Measurements from ENCODE around the gene ARHGAP5.

ARHGAP5 gene

DNA sequence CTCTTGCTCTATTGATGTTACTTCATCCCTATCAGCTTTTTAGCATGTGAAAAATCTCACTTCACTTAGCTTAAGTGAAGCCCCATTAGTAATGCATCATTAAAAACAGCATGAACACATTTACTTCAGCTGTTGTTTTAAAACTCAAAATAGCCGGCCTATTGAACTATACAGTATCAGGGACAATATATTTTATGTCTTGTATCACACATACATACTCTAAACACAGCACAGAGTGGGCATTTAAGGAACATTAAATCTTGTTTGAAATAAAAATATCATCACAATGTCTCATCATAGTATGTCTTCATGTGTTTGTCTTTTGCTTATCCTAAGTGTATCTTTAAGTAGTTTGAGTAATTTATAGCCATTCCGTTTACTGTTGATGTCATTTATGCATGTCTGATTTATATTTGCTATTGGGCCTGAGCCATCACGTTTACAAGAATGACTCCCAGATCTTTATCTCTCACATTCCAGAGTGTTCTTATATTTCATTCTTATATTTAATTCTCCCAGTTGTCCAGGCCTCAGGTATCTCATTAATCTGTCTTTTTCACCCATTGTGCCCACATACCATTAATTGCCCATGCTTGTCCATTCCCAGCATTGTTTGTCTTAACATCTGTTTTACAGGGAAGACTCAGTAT, 57.5 kb downstream of the ARHGAP5 start:
- DNase-seq (ENCODE audit: low spot score) = no peak
- TF ChIP-seq, protein P1, sequence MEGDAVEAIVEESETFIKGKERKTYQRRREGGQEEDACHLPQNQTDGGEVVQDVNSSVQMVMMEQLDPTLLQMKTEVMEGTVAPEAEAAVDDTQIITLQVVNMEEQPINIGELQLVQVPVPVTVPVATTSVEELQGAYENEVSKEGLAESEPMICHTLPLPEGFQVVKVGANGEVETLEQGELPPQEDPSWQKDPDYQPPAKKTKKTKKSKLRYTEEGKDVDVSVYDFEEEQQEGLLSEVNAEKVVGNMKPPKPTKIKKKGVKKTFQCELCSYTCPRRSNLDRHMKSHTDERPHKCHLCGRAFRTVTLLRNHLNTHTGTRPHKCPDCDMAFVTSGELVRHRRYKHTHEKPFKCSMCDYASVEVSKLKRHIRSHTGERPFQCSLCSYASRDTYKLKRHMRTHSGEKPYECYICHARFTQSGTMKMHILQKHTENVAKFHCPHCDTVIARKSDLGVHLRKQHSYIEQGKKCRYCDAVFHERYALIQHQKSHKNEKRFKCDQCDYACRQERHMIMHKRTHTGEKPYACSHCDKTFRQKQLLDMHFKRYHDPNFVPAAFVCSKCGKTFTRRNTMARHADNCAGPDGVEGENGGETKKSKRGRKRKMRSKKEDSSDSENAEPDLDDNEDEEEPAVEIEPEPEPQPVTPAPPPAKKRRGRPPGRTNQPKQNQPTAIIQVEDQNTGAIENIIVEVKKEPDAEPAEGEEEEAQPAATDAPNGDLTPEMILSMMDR (IDR thresholded peaks at IDR 0.05; ENCODE audit: extremely low read depth, insufficient read depth, missing control alignments) = no peak
- in situ Hi-C loops (cut with MboI; ENCODE audit: low pct_unique_long_range_greater_than_20kb, low sequenced_read_pairs, unreplicated experiment) = no loop called here

DNA sequence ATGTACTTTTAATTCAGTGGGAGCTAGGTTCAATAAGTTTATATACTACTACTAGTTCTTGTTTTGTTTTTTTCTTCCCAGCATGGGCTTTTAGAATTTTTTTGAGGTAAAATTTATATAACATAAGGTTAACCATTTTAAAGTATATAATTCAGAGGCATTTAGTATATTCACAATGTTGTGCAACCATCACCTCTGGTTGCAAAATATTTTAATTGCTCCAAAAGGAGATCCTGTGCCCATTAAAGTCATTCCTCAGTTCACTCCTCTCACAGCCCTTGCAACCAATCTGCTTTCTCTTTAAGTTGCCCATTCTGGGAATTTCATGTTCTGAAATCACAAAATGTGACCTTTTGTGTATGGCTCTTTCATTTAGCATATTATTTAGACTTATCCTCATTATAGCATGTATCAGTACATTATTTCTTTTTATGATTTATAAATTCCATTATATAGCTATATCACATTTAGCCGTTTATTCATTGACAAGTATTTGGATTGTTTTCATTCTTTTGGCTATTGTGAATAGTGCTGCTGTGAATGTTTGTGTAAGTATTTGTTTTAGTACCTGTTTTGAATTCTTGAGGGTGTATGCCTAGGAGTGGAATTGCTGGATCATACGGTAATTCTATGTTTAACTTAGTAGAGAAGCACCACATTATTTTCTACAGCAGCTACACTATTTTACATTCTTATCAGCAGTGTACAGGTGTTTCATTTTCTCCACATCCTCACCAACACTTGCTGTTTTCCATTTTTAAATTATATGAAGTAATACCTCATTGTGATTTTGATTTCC, 59.1 kb downstream of the ARHGAP5 start:
- in situ Hi-C loops (cut with MboI; ENCODE audit: low pct_unique_long_range_greater_than_20kb, low sequenced_read_pairs, unreplicated experiment) = no loop called here
- no peak for DNase-seq (ENCODE audit: low spot score)
- TF ChIP-seq, protein P1 (IDR thresholded peaks at IDR 0.05; ENCODE audit: extremely low read depth, insufficient read depth, missing control alignments) = no peak

DNA sequence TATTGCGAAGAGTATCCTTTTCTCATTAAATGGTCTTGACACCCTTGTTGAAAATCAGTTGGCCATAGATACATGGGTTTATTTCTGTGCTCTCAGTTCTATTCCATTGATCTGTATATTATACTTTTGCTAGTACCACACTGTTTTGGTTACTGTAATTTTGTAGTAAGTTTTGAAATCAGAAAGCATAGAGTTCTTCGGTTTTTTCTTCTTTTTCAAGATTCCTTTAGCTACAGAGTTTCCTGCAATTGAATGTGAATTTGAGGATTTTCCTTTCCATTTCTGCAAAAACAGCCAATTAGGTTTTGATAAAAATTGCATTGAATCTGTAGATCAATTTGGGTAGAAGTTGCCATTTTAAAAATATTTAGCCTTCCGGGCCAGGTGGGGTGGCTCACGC, 60.2 kb downstream of the ARHGAP5 start:
- TF ChIP-seq, protein P1 (IDR thresholded peaks at IDR 0.05; ENCODE audit: extremely low read depth, insufficient read depth, missing control alignments) = no peak
- no peak for DNase-seq (ENCODE audit: low spot score)
- in situ Hi-C loops (cut with MboI; ENCODE audit: low pct_unique_long_range_greater_than_20kb, low sequenced_read_pairs, unreplicated experiment) = no loop called here

DNA sequence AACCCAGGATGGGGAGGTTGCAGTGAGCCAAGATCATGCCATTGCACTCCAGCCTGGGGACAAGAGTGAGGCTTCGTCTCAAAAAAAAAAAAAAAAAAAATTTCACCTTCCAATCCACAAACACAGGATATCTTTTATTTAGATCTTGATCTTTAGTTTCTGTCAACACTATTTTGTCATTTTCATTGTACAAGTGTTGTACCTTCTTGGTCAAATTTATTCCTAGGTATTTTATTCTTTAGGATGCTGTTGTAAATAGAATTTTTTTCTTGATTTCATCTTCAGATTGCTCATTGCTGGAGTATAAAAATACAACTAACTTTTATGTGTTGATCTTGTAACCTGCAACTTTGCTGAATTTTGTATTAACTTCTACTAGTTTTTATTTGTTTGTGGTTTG, 60.8 kb downstream of the ARHGAP5 start:
- in situ Hi-C loops (cut with MboI; ENCODE audit: low pct_unique_long_range_greater_than_20kb, low sequenced_read_pairs, unreplicated experiment) = no loop called here
- no peak for DNase-seq (ENCODE audit: low spot score)
- TF ChIP-seq, protein P1 (IDR thresholded peaks at IDR 0.05; ENCODE audit: extremely low read depth, insufficient read depth, missing control alignments) = no peak

DNA sequence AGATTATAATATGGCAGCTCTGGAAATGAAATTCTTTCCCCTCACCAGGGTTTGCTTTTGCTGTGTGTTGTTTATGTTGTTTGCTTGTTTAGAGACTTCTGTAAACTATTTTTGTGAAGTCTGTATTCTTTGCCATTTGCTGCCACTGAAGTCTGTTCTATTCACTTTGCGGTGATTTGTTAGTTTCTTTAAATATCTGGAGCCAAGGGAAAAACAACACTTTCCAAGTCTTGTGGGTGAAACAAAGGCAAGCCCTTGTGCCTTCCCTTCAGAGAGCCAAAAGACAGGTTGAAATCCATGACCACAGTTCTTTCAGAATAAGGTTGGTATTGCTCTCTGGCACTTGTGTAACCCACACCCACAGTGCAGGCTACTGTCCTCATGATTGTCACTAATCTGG, 65.2 kb downstream of the ARHGAP5 start:
- in situ Hi-C loops (cut with MboI; ENCODE audit: low pct_unique_long_range_greater_than_20kb, low sequenced_read_pairs, unreplicated experiment) = no loop called here
- no peak for DNase-seq (ENCODE audit: low spot score)
- TF ChIP-seq, protein P1 (IDR thresholded peaks at IDR 0.05; ENCODE audit: extremely low read depth, insufficient read depth, missing control alignments) = no peak

DNA sequence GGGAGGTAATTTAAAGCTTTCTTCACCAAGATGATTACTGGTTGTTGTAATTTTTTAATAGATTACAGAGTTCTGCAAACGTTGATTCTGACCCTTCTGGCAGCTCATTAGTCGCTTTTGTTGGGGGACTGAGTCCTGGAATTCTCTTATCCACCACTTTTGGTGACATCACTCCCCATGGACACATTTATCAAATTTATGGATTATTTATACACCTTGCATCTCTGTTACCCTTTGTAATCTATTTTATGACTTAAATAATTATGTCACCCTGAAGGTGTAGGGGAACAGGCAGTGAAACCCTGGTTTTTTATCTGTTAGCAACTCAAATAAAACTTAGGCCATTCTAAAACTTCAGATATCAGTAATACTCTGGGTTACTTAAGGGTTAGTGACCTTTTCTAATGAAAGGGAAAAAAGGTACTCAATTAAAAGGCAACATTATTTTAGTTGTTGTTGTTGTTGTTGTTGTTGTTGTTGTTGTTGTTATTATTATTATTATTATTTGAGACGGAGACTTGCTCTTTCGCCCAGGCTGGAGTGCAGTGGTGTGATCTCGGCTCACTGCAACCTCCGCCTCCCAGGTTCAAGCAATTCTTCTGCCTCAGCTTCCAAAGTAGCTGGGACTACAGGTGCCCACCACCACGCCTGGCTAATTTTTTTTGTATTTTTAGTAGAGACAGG, 65.8 kb downstream of the ARHGAP5 start:
- no peak for DNase-seq (ENCODE audit: low spot score)
- TF ChIP-seq, protein P1 (IDR thresholded peaks at IDR 0.05; ENCODE audit: extremely low read depth, insufficient read depth, missing control alignments) = no peak
- in situ Hi-C loops (cut with MboI; ENCODE audit: low pct_unique_long_range_greater_than_20kb, low sequenced_read_pairs, unreplicated experiment) = no loop called here
